Measurements from ENCODE around the gene NPAT. TPM values are rescaled to one million over a fixed set of nuclear protein-coding genes. Genes with fewer than 3 reads are reported as not detected.
A peak's percentile ranks its signal among the peaks of the same experiment; 100 is the strongest.
"Not testable (repeated sequence)": the region's sequence is repeated elsewhere in the genome, so short reads cannot be mapped to it uniquely, and the experiment has no call there.

Gene NPAT
- total RNA-seq, 1 donor from 2014 or later: 6.3 TPM

DNA sequence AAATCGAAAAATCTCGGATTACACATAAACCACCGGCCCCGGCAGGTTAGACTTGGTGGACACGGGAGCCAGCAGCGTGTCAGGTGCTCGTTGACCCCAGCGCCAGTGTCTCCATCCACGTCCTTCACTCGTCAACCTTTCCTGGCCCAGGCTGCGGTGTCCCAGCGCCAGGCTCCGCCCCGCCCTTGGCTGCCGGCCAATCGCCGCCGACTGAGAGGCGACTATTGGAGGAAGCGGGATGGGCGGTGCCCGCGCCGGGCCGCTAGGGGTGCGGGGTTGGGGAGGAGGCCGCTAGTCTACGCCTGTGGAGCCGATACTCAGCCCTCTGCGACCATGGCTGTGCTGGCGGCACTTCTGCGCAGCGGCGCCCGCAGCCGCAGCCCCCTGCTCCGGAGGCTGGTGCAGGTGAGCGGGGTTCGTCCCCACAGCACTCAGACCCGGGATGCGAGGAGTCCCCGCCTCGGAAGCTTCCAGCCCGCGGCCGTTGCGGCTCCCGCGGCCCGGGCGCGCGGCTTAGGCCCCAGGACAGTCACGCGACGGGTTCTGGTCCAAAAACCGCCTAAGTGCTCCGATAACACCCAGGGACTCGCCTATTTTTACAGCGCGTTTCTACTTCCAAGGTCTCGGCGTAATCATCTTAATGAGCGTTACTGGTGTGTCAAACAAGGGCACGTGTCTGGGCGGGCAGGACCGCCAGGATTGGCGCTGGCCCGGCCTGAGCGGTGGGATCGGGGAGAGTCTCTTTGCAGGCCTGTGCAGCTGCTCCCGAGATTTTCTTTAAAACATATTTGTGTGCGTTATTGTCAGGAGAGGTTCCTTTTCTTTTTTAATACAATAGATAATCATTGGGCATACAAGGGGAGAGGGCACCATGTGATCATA, 100.9 kb downstream of the NPAT start, which contains the start of gene ACAT1:
TSS of gene ACAT1 (plus strand) at position 294 of the 882 bp plus-strand sequence. CDS start at position 334, 40 bp downstream.
- TF ChIP-seq, protein P1, sequence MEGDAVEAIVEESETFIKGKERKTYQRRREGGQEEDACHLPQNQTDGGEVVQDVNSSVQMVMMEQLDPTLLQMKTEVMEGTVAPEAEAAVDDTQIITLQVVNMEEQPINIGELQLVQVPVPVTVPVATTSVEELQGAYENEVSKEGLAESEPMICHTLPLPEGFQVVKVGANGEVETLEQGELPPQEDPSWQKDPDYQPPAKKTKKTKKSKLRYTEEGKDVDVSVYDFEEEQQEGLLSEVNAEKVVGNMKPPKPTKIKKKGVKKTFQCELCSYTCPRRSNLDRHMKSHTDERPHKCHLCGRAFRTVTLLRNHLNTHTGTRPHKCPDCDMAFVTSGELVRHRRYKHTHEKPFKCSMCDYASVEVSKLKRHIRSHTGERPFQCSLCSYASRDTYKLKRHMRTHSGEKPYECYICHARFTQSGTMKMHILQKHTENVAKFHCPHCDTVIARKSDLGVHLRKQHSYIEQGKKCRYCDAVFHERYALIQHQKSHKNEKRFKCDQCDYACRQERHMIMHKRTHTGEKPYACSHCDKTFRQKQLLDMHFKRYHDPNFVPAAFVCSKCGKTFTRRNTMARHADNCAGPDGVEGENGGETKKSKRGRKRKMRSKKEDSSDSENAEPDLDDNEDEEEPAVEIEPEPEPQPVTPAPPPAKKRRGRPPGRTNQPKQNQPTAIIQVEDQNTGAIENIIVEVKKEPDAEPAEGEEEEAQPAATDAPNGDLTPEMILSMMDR (IDR thresholded peaks at IDR 0.05; ENCODE audit: borderline replicate concordance): peak; percentile 57
- H3K36me3 ChIP-seq: peaks cover 7% of the 10 kb centered on the region
- peak within 1 kb of the TSS; percentile 84 for H3K4me3 ChIP-seq
- peaks cover 62% of the 10 kb centered on the region for H3K4me1 ChIP-seq
- intact Hi-C loops (cut with micrococcal nuclease): loop anchor here (5.0 kb wide), 1 partner anchor 101 kb away; the partner anchor contains the start of genes ATM and NPAT
- no peaks in the 10 kb centered on the region for H3K9me3 ChIP-seq (replicated peaks)
- peak; percentile 99 for DNase-seq
- H3K27me3 ChIP-seq (ENCODE audit: low read depth): no peaks in the 10 kb centered on the region
- H3K27ac ChIP-seq (replicated peaks): peak within 1 kb of the TSS; percentile 98

DNA sequence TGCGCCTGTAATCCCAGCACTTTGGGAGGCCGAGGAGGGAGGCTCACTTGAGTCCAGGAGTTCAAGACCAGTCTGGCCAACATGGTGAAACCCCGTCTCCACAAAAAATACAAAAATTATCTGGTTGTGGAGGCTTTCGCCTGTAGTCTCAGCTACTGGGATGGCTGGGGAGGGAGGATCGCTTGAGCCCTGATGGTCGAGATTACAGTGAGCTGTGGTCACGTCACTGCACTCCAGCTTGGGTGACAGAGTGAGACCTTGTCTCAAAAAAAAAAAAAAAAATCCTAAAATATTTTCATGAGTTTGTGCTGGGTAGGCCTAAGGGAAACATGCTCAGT, 101.5 kb downstream of the NPAT start:
- not testable (repeated sequence) for H3K9me3 ChIP-seq (replicated peaks); H3K27me3 ChIP-seq (ENCODE audit: low read depth); H3K36me3 ChIP-seq; DNase-seq
- H3K27ac ChIP-seq (replicated peaks): peak overlapping the region; percentile 98
- intact Hi-C loops (cut with micrococcal nuclease): loop anchor here (5.0 kb wide), 1 partner anchor 101 kb away; the partner anchor contains the start of genes ATM and NPAT
- peak overlapping the region; percentile 84 for H3K4me3 ChIP-seq
- peaks cover 62% of the 10 kb centered on the region for H3K4me1 ChIP-seq

DNA sequence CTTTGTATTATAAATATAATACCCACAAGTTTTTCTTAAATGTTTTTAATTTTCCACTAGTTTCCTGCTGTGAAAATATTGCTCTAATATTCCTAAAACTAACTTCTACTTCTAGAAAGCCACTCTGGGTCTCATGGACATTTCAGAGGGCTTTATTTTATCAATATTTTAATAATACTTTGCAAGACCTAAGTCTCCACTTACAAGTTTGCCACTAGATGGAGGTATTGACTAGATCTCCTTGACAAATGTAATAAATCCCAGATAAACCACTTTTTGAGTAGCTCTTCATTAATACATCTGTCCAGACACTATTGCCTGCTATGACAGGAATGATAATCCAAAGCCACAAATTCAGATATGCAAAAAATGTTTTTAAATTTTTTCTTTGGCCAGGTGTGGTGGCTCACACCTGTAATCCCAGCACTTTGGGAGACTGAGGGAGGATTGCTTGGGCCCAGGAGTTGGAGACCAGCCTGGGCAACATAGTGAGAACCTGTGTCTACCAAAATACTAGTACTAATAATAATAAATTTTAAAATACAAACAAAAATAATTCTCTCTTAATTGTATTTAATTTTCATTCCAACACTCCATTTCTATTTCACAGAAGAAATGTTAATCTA, 104.6 kb downstream of the NPAT start:
- Histone ChIP-seq H3K36me3 (no peaks in the 10 kb centered on the region), H3K4me3 (no peak overlapping the region), H3K27me3 (ENCODE audit: low read depth) (no peaks in the 10 kb centered on the region), H3K27ac (replicated peaks) (peak overlapping the region; percentile 98), H3K9me3 (replicated peaks) (no peaks in the 10 kb centered on the region), H3K4me1 (peaks cover 44% of the 10 kb centered on the region)
- TF ChIP-seq, protein P1 (IDR thresholded peaks at IDR 0.05; ENCODE audit: borderline replicate concordance): peak; percentile 70
- intact Hi-C loops (cut with micrococcal nuclease): no loop called here
- no peak for DNase-seq

- Histone ChIP-seq H3K9me3 (replicated peaks) (no peaks in the 10 kb centered on the region), H3K27me3 (ENCODE audit: low read depth) (no peaks in the 10 kb centered on the region), H3K36me3 (no peaks in the 10 kb centered on the region), H3K4me3 (no peak overlapping the region), H3K4me1 (peaks cover 33% of the 10 kb centered on the region), H3K27ac (replicated peaks) (peak overlapping the region; percentile 84)
- TF ChIP-seq, protein P1 (IDR thresholded peaks at IDR 0.05; ENCODE audit: borderline replicate concordance): no peak
- intact Hi-C loops (cut with micrococcal nuclease): no loop called here
- peak; percentile 86 for DNase-seq
Measured at GRCh38 chr11:108115500-108116140, 106.8 kb downstream of the NPAT start.

DNA sequence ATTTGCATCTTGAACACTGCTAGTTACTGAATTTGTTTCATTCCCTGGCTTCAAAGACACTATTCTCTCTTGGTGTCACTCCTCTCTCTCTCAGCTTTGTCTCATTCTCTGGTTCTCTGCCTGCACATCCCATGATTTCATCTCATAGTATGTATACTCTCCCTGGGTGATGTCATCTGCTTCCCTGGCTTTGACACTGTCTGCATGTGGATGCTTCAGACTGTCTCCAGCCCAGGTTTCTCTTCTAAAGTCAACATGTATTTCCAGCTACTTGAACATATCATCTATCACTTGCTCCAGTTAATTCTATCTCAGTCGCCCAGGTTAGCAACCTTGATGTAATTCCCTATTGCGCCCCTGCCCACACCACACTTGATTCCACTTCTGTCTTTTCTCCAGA, 110.4 kb downstream of the NPAT start:
- Histone ChIP-seq H3K4me3 (no peak overlapping the region), H3K27ac (replicated peaks) (no peak overlapping the region), H3K27me3 (ENCODE audit: low read depth) (no peaks in the 10 kb centered on the region), H3K9me3 (replicated peaks) (no peaks in the 10 kb centered on the region), H3K36me3 (peaks cover 6% of the 10 kb centered on the region), H3K4me1 (peaks cover 27% of the 10 kb centered on the region)
- DNase-seq: no peak
- TF ChIP-seq, protein P1 (IDR thresholded peaks at IDR 0.05; ENCODE audit: borderline replicate concordance): no peak
- intact Hi-C loops (cut with micrococcal nuclease): no loop called here
